Ishikawa (cell line): ENCODE measurements around the gene KRTAP23-1.

ENCODE experiments used
- CEBPB ChIP-seq: IDR thresholded peaks from 2 replicates; pipeline ENCODE4 v1.6.1; 2012
- CREB1 ChIP-seq: IDR thresholded peaks from 2 replicates; pipeline ENCODE4 v1.6.1; 2012; ENCODE audit warnings: low read depth
- EGR1 ChIP-seq: IDR thresholded peaks from 2 replicates; pipeline ENCODE4 v1.6.1; 2012
- EP300 ChIP-seq: IDR thresholded peaks from 2 replicates; pipeline ENCODE4 v1.6.1; 2012; ENCODE audit warnings: borderline replicate concordance
- FOXM1 ChIP-seq: IDR thresholded peaks from 2 replicates; pipeline ENCODE4 v1.6.1; 2012; ENCODE audit warnings: low read depth, borderline replicate concordance
- NFIC ChIP-seq: IDR thresholded peaks from 2 replicates; pipeline ENCODE4 v1.6.1; 2012
- RAD21 ChIP-seq: IDR thresholded peaks from 2 replicates; pipeline ENCODE4 v1.6.1; 2012; ENCODE audit warnings: low read depth
- TAF1 ChIP-seq: IDR thresholded peaks from 2 replicates; pipeline ENCODE4 v1.6.1; 2012; ENCODE audit warnings: low read depth, mild to moderate bottlenecking
- TCF12 ChIP-seq: IDR thresholded peaks from 2 replicates; pipeline ENCODE4 v1.6.1; 2012; ENCODE audit warnings: low read depth
- TEAD4 ChIP-seq: IDR thresholded peaks from 2 replicates; pipeline ENCODE4 v1.6.1; 2012
- YY1 ChIP-seq: IDR thresholded peaks from 2 replicates; pipeline ENCODE4 v1.6.1; 2012; ENCODE audit warnings: low read depth
- ZBTB7A ChIP-seq: IDR thresholded peaks from 2 replicates; pipeline ENCODE4 v1.6.1; 2012; ENCODE audit warnings: low read depth
- TF ChIP-seq, protein P1 (sequence below): IDR thresholded peaks from 2 replicates; pipeline ENCODE4 v1.6.1; 2012; ENCODE audit warnings: low read depth, mild to moderate bottlenecking
- TF ChIP-seq, protein P2 (sequence below): IDR thresholded peaks from 2 replicates; pipeline ENCODE4 v1.6.1; 2012
- TF ChIP-seq, protein P3 (sequence below): IDR thresholded peaks from 2 replicates; pipeline ENCODE4 v1.6.1; 2012

KRTAP23-1 gene

GRCh38 chr21:30332681-30333080 lies 15.7 kb downstream of the KRTAP23-1 start:
- no peak for TF ChIP-seq EP300
- TF ChIP-seq, protein P1, sequence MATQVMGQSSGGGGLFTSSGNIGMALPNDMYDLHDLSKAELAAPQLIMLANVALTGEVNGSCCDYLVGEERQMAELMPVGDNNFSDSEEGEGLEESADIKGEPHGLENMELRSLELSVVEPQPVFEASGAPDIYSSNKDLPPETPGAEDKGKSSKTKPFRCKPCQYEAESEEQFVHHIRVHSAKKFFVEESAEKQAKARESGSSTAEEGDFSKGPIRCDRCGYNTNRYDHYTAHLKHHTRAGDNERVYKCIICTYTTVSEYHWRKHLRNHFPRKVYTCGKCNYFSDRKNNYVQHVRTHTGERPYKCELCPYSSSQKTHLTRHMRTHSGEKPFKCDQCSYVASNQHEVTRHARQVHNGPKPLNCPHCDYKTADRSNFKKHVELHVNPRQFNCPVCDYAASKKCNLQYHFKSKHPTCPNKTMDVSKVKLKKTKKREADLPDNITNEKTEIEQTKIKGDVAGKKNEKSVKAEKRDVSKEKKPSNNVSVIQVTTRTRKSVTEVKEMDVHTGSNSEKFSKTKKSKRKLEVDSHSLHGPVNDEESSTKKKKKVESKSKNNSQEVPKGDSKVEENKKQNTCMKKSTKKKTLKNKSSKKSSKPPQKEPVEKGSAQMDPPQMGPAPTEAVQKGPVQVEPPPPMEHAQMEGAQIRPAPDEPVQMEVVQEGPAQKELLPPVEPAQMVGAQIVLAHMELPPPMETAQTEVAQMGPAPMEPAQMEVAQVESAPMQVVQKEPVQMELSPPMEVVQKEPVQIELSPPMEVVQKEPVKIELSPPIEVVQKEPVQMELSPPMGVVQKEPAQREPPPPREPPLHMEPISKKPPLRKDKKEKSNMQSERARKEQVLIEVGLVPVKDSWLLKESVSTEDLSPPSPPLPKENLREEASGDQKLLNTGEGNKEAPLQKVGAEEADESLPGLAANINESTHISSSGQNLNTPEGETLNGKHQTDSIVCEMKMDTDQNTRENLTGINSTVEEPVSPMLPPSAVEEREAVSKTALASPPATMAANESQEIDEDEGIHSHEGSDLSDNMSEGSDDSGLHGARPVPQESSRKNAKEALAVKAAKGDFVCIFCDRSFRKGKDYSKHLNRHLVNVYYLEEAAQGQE, result no peak
- no peak for TF ChIP-seq NFIC
- TF ChIP-seq, protein P2, sequence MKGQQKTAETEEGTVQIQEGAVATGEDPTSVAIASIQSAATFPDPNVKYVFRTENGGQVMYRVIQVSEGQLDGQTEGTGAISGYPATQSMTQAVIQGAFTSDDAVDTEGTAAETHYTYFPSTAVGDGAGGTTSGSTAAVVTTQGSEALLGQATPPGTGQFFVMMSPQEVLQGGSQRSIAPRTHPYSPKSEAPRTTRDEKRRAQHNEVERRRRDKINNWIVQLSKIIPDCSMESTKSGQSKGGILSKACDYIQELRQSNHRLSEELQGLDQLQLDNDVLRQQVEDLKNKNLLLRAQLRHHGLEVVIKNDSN, result no peak
- TF ChIP-seq RAD21, result no peak
- TF ChIP-seq YY1, result no peak
- TF ChIP-seq, protein P3, sequence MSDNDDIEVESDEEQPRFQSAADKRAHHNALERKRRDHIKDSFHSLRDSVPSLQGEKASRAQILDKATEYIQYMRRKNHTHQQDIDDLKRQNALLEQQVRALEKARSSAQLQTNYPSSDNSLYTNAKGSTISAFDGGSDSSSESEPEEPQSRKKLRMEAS, result no peak
- TF ChIP-seq FOXM1, result no peak

DNA sequence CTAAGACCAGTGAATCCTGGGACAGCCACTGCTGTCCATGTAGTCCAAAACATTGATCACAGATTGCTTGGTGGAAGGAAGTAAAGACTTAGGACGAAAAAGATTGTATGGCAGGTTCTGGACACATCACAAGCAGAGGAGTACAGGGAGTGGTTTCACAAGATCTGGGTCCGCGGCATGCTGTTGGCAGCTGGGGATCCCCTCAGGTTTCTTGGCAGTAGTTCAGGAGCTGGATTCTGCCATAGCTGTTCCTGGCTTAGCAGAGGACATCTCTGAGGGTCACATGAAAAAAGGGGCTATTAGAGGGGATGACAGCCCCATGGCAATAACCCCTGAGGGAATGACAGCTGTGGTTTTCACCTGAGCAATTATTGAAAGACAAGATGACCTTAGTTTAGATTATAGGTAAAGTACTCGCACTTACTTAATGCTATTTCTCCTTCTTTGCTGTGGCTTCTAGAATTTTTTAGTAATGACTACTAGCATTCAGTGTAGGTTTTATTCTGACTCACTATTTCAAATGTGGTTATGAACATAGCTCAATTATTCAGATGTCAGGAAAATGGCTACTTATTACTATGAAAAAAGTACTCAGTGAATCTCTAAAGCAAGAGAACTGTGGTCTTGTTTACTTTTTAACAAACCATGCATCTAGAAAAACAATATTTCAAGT lies 19.1 kb downstream of the KRTAP23-1 start:
- TF ChIP-seq CEBPB, result no peak
- no peak for TF ChIP-seq TAF1
- no peak for TF ChIP-seq CREB1
- no peak for TF ChIP-seq EGR1
- TF ChIP-seq EP300, result no peak
- TF ChIP-seq, protein P1, result no peak
- TF ChIP-seq NFIC, result no peak
- TF ChIP-seq ZBTB7A, result no peak
- no peak for TF ChIP-seq YY1

- TF ChIP-seq TCF12 (no peak), TEAD4 (no peak), TAF1 (no peak), EP300 (no peak), EGR1 (no peak), CREB1 (no peak), CEBPB (no peak), FOXM1 (no peak), RAD21 (no peak), YY1 (no peak), ZBTB7A (no peak), NFIC (no peak)
- TF ChIP-seq, protein P2, result no peak
- TF ChIP-seq, protein P3, result no peak
- TF ChIP-seq, protein P1, result no peak
These were observed 22.0 kb downstream of the KRTAP23-1 start for GRCh38 chr21:30326390-30326789.

GRCh38 chr21:30320215-30320614 lies 28.2 kb downstream of the KRTAP23-1 start, which contains the start of gene KRTAP26-1:
TSS of gene KRTAP26-1 (minus strand) at chr21:30320315. CDS start at chr21:30320035, 280 bp downstream.
- no peak for TF ChIP-seq RAD21
- TF ChIP-seq, protein P3, result no peak
- TF ChIP-seq NFIC, result no peak
- TF ChIP-seq, protein P2, result no peak
- no peak for TF ChIP-seq FOXM1
- TF ChIP-seq TEAD4, result no peak
- no peak for TF ChIP-seq YY1
- TF ChIP-seq TCF12, result no peak
- TF ChIP-seq CEBPB, result no peak
- TF ChIP-seq ZBTB7A, result no peak
- no peak for TF ChIP-seq EGR1
